Mononuclear cell (primary cell): ENCODE results near the gene RAD51B. TPM values are rescaled to one million over a fixed set of nuclear protein-coding genes. Genes with fewer than 3 reads are reported as not detected.

Experiments
- H3K27me3 ChIP-seq: 2 replicates; pipeline ENCODE4 v1.6.0; 2011; ENCODE audit warnings: low read length, control low read depth; ENCODE audit not compliant: insufficient read depth
- H3K4me1 ChIP-seq: 2 replicates; pipeline ENCODE4 v1.5.1; 2011; ENCODE audit warnings: mild to moderate bottlenecking, low read length, control low read depth; ENCODE audit not compliant: insufficient read depth
- H3K4me3 ChIP-seq: 2 replicates; pipeline ENCODE4 v1.5.1; 2011; ENCODE audit warnings: mild to moderate bottlenecking, low read length, moderate library complexity
- H3K9me3 ChIP-seq: 2 replicates; pipeline ENCODE4 v1.5.1; 2011; ENCODE audit warnings: low read depth, mild to moderate bottlenecking, control low read depth, low read length
- total RNA-seq: library from RNA; depleted of rRNA; stranded (reverse); fragments of >200 nt; gene quantifications from one replicate; pipeline ENCODE4 v1.2.3, GENCODE V29; 2012

The RAD51B gene
- total RNA-seq, 1 donor = 21.4 TPM

DNA sequence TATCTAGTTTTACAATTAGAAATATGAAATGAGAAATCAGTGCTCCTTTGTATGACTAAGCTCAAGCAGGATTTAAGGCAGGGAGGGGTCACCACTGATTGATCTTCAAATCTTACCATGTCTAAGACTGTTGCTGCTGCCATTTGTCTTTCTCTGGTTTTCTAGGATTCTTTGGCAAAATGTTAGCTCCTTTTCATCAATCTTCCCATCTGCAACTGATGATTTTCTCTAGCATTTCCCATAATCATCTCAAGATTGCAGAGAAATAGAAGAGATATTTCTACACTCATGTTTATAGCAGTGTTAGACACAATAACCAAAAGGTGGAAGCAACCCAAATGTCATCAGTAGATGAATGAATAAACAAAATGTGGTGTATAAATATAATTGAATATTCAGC is 175.0 kb downstream of the RAD51B start:
- H3K9me3 ChIP-seq = no peaks in the 10 kb centered on the region
- no peak overlapping the region for H3K4me3 ChIP-seq
- H3K4me1 ChIP-seq = no peaks in the 10 kb centered on the region
- H3K27me3 ChIP-seq = no peaks in the 10 kb centered on the region

DNA sequence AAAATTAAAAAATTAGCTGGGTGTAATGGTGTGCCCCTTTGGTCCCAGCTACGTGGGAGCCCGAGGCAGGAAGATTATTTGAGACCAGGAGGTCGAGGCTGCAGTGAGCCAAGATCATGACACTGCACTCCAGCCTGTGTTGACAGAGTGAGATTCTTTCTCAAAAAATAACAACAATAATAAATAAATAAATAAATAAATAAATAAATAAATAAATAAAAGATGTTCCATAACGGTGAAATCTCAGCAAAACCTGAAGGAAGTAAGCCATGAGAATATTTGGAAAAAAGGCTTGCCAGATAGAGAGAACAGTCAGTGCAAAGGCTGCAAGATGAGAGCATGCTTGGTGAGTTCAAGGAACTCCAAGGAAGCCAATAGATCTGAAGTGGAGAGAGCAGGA is 176.7 kb downstream of the RAD51B start:
- no peaks in the 10 kb centered on the region for H3K27me3 ChIP-seq
- no peak overlapping the region for H3K4me3 ChIP-seq
- H3K4me1 ChIP-seq = no peaks in the 10 kb centered on the region
- no peaks in the 10 kb centered on the region for H3K9me3 ChIP-seq

DNA sequence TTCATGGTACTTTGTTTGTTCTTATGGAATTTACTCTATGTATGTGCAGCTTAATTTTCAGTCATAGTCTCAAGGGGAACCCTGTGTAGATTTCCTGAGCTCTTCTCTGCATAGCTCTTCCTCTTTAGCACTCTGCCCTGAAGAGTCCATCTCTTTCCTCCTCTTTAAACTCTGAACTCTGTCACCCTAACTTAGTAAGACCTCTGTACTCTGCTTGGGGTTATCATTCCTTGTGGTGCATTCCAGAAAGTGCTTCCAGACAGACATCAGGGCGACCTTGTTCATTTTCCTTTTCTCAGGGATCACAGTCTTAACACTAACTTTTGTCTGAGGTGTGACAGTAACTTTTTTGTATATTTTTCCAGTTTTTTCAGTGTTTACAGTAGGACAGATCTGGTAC is 179.3 kb downstream of the RAD51B start:
- Histone ChIP-seq H3K4me1 (no peaks in the 10 kb centered on the region), H3K4me3 (no peak overlapping the region), H3K9me3 (no peaks in the 10 kb centered on the region), H3K27me3 (no peaks in the 10 kb centered on the region)

DNA sequence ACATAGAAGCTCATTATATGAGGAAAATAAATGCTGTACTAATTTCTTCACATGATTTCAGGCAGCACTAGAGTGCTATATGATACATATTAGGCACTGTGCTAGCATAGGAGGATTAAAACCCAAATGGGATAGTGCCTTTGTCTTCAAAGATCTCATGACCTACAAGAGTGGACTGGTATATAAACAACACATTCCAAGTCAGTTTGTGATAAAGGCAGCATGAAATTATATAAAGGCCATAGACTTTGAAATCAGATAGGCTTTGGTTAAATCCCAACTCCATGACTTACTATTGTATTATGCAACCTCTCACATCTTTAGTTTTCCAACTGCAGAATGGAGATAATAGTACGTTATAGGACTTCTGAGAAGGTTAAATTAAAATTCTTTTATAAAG is 179.7 kb downstream of the RAD51B start:
- Histone ChIP-seq H3K9me3 (no peaks in the 10 kb centered on the region), H3K27me3 (no peaks in the 10 kb centered on the region), H3K4me1 (no peaks in the 10 kb centered on the region), H3K4me3 (no peak overlapping the region)

DNA sequence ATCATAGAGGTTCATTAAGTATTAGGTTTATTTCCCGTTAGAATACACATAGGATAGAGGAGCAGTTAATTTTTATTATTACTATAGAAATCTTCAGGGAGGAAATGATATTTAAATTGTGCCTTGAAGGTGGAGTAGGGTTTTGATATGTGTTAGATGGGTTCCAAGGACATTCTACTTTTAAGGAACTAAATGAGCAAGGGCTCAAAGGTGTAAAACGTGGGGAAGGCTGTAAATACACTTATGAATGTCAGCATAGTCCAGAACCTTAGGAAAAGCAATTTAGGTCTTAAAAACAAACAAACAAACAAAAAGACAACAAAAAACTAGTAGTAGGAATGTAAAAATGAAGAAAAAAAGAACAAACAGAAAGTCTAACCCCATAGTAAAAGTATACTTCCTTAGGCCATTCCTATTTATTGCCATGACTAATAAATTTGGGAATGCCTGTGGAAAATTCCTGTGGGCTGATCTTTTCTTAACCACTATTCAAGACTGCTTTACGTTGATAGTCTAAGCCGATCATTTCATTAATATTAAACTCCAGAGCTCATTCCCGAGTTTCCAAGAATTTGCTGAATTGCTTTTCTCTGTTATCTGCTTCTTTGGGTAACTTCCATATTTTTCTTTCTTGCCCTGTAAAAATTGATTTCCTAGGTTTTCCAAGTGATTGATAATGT is 180.3 kb downstream of the RAD51B start:
- H3K9me3 ChIP-seq = no peaks in the 10 kb centered on the region
- no peak overlapping the region for H3K4me3 ChIP-seq
- H3K27me3 ChIP-seq = no peaks in the 10 kb centered on the region
- no peaks in the 10 kb centered on the region for H3K4me1 ChIP-seq

DNA sequence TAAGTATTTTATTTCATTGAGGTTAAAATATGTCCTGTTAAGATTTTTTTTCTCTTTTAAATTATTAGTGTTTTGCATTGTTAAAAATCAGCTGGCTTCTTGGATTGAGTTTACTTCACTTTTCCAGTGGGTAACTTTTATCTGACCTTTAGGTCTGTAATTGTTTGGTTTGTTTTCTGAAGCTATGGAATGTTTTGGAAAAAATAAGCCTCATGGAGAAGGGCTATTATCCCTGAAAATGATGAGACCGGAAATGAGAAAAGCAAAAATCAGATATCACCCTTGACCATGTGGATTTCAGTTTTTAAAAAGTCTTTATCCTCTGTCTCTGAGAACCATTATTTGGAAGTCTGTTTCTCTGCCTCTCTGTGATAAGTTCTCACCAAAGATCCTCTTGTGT is 180.9 kb downstream of the RAD51B start:
- no peaks in the 10 kb centered on the region for H3K27me3 ChIP-seq
- no peaks in the 10 kb centered on the region for H3K4me1 ChIP-seq
- H3K9me3 ChIP-seq = no peaks in the 10 kb centered on the region
- H3K4me3 ChIP-seq = no peak overlapping the region

DNA sequence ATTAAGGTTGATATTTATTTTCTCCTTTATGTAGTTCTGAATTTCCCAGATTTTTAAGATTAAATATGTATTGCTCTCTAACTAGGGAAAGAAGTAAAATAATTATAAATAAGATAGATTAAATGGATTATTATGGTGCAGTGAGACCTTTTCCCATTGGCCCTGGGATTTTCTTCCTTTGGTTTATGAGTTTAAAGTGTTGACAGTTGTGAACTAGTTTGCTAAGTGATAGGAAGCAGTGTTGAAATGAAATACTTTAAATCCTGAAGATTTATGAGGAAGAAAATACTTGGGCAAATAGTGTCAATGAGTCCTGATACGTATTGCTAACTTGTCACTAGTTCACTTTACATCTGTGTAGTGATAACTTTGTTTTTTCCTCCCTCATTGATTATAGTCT is 188.9 kb downstream of the RAD51B start:
- H3K4me3 ChIP-seq = no peak overlapping the region
- H3K9me3 ChIP-seq = no peaks in the 10 kb centered on the region
- H3K4me1 ChIP-seq = no peaks in the 10 kb centered on the region
- no peaks in the 10 kb centered on the region for H3K27me3 ChIP-seq

DNA sequence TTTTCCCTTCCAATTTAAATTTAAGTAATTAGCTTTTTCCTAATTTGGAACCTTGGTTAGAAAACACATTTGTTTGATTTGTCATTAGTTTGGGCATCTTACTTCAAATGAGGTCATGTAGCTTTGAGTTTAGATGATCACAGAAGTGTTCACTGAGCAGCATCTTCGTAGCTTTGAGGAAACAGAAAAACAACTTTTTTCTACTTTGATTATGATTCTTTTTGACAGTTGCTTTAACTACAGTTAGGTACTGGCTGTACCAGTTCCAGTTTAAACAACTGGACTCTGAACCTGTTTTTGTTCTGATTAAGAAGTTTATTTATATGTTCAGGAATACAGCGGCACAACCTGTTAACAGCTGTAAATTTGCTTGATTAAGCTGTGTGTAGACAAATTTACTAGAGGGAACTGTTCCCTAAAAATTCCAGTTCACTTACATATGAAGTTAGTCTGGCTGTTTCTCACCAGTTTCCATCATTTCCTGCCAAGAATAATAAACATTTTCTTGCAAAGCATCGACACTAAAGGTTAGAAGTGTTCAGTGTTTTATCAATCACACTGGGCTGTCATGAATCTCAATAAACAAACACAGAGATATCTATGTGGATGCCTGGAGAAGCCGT is 191.9 kb downstream of the RAD51B start:
- H3K9me3 ChIP-seq = no peaks in the 10 kb centered on the region
- H3K4me3 ChIP-seq = no peak overlapping the region
- H3K27me3 ChIP-seq = no peaks in the 10 kb centered on the region
- H3K4me1 ChIP-seq = no peaks in the 10 kb centered on the region

DNA sequence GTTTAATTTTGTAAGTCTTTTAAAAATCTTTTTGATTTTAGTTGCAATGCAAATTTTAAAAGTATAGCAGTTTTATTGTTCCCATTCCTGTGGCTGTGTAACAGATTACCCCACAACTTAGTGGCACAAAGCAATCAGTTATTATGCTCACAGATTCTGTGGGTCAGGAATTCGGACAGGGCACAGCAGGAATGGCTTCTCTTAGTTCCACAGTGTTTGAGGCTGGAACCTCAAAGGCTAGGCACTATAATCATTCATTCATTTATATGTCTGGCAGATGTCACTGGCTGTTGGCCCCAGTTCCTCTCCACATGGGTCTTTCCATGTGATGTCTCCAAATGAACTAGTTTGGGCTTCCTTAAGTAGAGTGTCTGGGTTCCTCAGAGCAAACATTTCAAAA is 193.3 kb downstream of the RAD51B start:
- Histone ChIP-seq H3K9me3 (no peaks in the 10 kb centered on the region), H3K27me3 (no peaks in the 10 kb centered on the region), H3K4me1 (no peaks in the 10 kb centered on the region), H3K4me3 (no peak overlapping the region)

DNA sequence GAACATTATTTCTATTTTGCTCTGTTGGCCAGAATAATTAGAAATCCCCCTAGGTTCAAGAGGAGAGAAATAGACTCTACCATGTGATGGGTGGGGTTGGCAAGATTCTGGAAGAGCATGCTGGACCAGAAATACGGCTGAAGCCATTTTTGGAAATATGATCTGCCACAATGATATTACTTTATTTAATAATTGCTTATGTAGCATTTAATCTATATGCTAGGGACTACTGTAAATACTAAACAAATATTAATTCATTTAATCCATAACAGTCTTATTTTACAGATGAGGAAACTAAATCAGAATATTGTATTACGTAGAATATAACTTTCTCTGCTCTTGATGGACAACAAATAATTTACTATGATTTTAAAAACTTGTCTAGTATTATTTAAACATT is 193.7 kb downstream of the RAD51B start:
- H3K9me3 ChIP-seq = no peaks in the 10 kb centered on the region
- no peak overlapping the region for H3K4me3 ChIP-seq
- no peaks in the 10 kb centered on the region for H3K27me3 ChIP-seq
- H3K4me1 ChIP-seq = no peaks in the 10 kb centered on the region

DNA sequence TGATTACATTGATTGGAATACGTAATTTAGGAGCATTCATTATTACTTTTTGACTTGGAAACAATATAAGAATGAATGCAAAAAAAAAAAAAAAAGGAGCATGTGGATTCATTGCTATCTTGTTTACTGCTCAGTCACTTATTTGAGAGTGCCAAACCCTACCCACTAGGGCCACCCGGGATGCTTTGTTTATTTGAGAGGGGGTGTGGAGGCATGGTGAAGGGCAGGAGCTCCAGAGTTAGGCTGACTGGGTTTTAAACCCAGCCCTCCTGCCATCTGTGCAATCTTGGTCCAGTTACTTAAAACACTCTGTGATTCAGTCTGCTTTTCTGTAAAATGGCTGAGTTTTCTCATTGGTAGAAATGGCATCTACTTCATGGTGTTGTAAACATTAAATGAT is 195.2 kb downstream of the RAD51B start:
- no peaks in the 10 kb centered on the region for H3K9me3 ChIP-seq
- no peak overlapping the region for H3K4me3 ChIP-seq
- no peaks in the 10 kb centered on the region for H3K4me1 ChIP-seq
- no peaks in the 10 kb centered on the region for H3K27me3 ChIP-seq

DNA sequence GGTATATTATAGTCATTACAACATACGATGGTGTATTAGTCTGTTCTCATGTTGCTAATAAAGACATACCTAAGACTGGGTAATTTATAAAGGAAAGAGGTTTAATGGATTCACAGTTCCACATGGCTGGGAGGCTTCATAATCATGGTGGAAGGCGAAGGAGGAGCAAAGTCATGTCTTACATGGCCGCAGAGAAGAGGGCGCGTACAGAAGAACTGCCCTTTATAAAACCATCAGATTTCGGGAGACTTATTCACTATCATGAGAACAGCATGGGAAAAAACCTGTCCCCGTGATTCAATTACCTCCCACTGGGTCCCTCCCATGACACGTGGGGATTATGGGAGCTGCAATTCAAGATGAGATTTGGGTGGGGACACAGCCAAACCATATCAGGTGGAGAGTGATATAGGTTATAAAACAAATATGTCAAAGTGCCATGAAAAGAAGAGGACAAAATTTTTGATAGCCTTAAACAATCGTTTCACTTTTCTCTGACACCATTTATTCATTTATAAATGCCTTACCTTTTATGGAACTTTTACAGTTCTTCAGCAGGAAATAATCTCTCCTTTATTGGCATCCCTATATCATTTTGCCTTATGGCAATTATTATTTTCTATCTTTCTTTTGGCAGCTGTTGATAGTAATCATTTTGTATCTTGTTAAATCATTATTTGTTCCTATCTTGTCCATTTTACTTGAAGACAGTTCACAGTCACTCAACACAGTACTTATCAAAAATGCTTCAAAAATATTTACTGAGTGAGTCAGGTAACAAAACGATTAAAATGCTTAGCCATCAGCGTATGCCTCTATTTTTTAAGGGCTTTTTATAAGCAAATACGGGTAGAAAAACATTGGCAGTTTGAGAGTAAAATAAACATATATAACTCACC is 196.0 kb downstream of the RAD51B start:
- H3K9me3 ChIP-seq = no peaks in the 10 kb centered on the region
- no peak overlapping the region for H3K4me3 ChIP-seq
- no peaks in the 10 kb centered on the region for H3K4me1 ChIP-seq
- no peaks in the 10 kb centered on the region for H3K27me3 ChIP-seq

DNA sequence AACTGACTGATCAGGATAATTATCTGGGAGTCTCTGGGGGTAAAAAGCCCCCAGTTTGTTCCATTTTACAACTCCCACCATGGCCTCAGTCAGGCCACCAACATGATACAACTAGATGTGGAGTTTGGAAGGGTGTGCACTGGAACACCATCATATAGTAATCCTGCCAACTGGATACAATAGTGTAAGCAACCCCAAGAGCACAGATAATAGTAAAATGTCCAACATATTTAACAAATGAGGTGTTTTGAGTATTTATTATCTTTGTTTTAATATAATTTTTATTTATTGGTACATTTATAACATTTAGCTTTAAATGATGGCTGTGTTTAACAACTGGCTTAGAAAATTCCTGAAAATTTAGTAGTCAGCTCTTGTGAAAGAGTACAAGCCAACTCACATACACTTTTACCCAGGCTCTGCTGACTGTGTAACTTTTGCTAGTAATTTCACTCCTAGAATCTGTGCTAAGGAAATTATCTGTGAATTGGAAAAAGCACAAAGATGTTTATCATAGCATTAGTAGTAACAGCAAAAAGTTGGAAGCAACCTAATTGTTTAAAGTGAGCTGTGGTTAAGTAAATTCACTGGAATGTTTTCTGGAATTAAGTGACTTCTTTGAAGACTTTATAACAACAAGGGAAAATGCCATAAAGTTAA is 196.8 kb downstream of the RAD51B start:
- H3K9me3 ChIP-seq = no peaks in the 10 kb centered on the region
- no peaks in the 10 kb centered on the region for H3K27me3 ChIP-seq
- no peaks in the 10 kb centered on the region for H3K4me1 ChIP-seq
- no peak overlapping the region for H3K4me3 ChIP-seq

DNA sequence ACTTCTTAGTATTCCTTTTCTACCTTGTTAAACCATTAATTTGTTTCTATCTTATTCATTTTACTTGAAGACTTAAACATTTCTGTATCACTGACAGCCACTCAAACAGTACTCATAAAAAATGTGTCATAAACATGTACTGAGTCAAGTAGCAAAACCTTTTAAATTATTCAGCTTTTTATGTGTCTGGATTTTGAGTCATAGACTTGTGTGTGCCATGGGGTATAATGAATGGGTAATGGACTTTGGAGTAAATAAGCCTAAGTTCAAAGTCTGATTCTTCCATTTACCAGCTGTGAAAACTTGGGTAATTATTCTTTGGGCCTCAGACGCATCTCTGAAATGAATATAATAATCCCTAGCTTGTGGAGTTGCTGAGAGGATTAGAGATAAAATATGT is 199.0 kb downstream of the RAD51B start:
- Histone ChIP-seq H3K27me3 (no peaks in the 10 kb centered on the region), H3K9me3 (no peaks in the 10 kb centered on the region), H3K4me1 (no peaks in the 10 kb centered on the region), H3K4me3 (no peak overlapping the region)

DNA sequence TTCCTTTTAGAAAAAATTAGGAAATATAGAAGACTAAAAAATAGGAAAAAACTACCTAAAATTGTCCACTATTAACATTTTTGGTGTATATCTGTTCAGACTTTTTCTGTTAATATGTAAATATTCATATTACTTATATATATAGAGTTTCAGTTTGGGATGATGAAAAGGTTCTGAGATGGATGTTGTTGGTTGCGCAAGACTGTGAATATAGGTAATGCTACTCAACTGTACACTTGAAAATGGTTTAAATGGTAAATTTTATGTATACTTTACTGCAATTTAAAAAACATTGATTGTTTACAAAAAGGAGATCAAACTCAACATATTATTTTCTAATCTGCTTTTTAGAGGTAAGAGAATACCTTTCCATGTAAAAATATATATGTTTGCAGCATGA is 200.9 kb downstream of the RAD51B start:
- H3K27me3 ChIP-seq = no peaks in the 10 kb centered on the region
- H3K4me3 ChIP-seq = no peak overlapping the region
- H3K9me3 ChIP-seq = no peaks in the 10 kb centered on the region
- no peaks in the 10 kb centered on the region for H3K4me1 ChIP-seq
